Trophoblast cell (in vitro differentiated cells and primary cell): Measurements from ENCODE around the gene ATP4A.

Source experiments
- DNase-seq, 2 donors: peaks; one replicate each; pipeline ENCODE4 v3.0.0-alpha.2; 2016
- H2AFZ ChIP-seq: 2 replicates; pipeline ENCODE4 v1.6.1; 2013; ENCODE audit warnings: low read length, moderate library complexity, mild to moderate bottlenecking; ENCODE audit not compliant: insufficient read depth, poor library complexity
- H2AK5ac ChIP-seq: 2 replicates; pipeline ENCODE4 v1.6.1; 2013; ENCODE audit warnings: mild to moderate bottlenecking, low read length
- H2BK120ac ChIP-seq: 2 replicates; pipeline ENCODE4 v1.6.1; 2013; ENCODE audit warnings: low read length, mild to moderate bottlenecking, moderate library complexity; ENCODE audit not compliant: insufficient read depth, poor library complexity
- H2BK12ac ChIP-seq: 2 replicates; pipeline ENCODE4 v1.6.1; 2013; ENCODE audit warnings: mild to moderate bottlenecking, low read length, moderate library complexity
- H2BK5ac ChIP-seq: 2 replicates; pipeline ENCODE4 v1.6.1; 2013; ENCODE audit warnings: low read length, low read depth, moderate library complexity, mild to moderate bottlenecking; ENCODE audit not compliant: poor library complexity
- H3K14ac ChIP-seq: 2 replicates; pipeline ENCODE4 v1.6.1; 2013; ENCODE audit warnings: mild to moderate bottlenecking, low read length
- H3K18ac ChIP-seq: 2 replicates; pipeline ENCODE4 v1.6.1; 2013; ENCODE audit warnings: mild to moderate bottlenecking, low read length
- H3K23ac ChIP-seq: 2 replicates; pipeline ENCODE4 v1.6.1; 2013; ENCODE audit warnings: low read length
- H3K27ac ChIP-seq: 2 replicates; pipeline ENCODE4 v1.5.1; 2013; ENCODE audit warnings: low read depth, mild to moderate bottlenecking, inconsistent platforms, low read length, moderate library complexity
- H3K27me3 ChIP-seq: 2 replicates; pipeline ENCODE4 v1.6.1; 2013; ENCODE audit warnings: inconsistent platforms, mild to moderate bottlenecking, low read length, moderate library complexity; ENCODE audit not compliant: insufficient read depth
- H3K36me3 ChIP-seq, 2 experiments: 1 replicate in 1 of 2; 2 replicates in 1 of 2; pipeline ENCODE4 v1.6.1; 2013; ENCODE audit warnings: low read length in 2 of 2, mild to moderate bottlenecking in 2 of 2, moderate library complexity in 1 of 2; ENCODE audit not compliant: insufficient read depth in 2 of 2, control insufficient read depth in 1 of 2
- H3K4ac ChIP-seq: 2 replicates; pipeline ENCODE4 v1.6.1; 2013; ENCODE audit warnings: low read depth, mild to moderate bottlenecking, low read length, moderate library complexity
- H3K4me1 ChIP-seq, 2 experiments: 1 replicate in 1 of 2; 2 replicates in 1 of 2; pipeline ENCODE4 v1.6.1; 2013; ENCODE audit warnings: low read length in 2 of 2, mild to moderate bottlenecking in 2 of 2, moderate library complexity in 1 of 2; ENCODE audit not compliant: insufficient read depth in 2 of 2, control insufficient read depth in 1 of 2
- H3K4me2 ChIP-seq: 2 replicates; pipeline ENCODE4 v1.6.1; 2013; ENCODE audit warnings: inconsistent platforms, mild to moderate bottlenecking, low read length, moderate library complexity
- H3K4me3 ChIP-seq: 2 replicates; pipeline ENCODE4 v1.5.1; 2013; ENCODE audit warnings: mild to moderate bottlenecking, low read depth, low read length, inconsistent platforms
- H3K79me1 ChIP-seq: one replicate; pipeline ENCODE4 v1.6.1; 2013; ENCODE audit warnings: low read length
- H3K79me2 ChIP-seq: 2 replicates; pipeline ENCODE4 v1.6.1; 2013; ENCODE audit warnings: low read length, mild to moderate bottlenecking; ENCODE audit not compliant: control insufficient read depth, insufficient read depth, poor library complexity
- H3K9ac ChIP-seq: 2 replicates; pipeline ENCODE4 v1.6.1; 2013; ENCODE audit warnings: mild to moderate bottlenecking, low read length
- H3K9me3 ChIP-seq: 2 replicates; pipeline ENCODE4 v1.6.1; 2013; ENCODE audit warnings: low read depth, mild to moderate bottlenecking, control low read depth, inconsistent platforms, low read length; ENCODE audit not compliant: insufficient read depth
- H4K12ac ChIP-seq: 2 replicates; pipeline ENCODE4 v1.6.1; 2013; ENCODE audit warnings: low read depth, mild to moderate bottlenecking, low read length, moderate library complexity
- H4K8ac ChIP-seq: 2 replicates; pipeline ENCODE4 v1.6.1; 2013; ENCODE audit warnings: low read depth, mild to moderate bottlenecking, low read length, moderate library complexity
- H4K91ac ChIP-seq: one replicate; pipeline ENCODE4 v1.6.1; 2013; ENCODE audit warnings: low read depth, mild to moderate bottlenecking, low read length, moderate library complexity
- WGBS: extraction: QIAGEN DNeasy Blood & Tissue Kit; methylation state at CpG from one replicate; pipeline ENCODE4 v1.1.7; 2013; ENCODE audit warnings: missing lambda C conversion rate; ENCODE audit not compliant: insufficient read length, insufficient coverage; ENCODE audit errors: extremely low coverage; 5-methylcytosine and 5-hydroxymethylcytosine counted together

ATP4A gene

DNA sequence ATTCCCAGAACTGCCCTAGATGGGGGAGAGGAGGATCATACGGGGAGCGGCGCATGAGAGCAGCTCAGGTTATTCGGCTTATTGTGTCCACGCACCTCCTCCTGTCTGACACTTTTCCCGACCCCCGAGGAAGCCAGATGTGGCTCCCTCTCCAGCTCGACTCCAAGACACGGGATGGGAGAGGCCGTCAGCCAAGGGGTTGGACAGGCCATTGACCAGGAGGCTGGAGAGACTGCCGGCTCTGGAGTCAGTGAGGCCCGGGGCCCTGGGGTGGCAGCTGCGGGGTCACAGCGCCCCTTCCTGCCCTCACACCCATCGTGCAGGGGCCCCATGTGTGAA lies 52.9 kb downstream of the ATP4A start:
- H2BK5ac ChIP-seq: no peak overlapping the region
- H3K9ac ChIP-seq: no peak overlapping the region
- H4K8ac ChIP-seq: peak overlapping the region; percentile 42
- no peak overlapping the region for H4K91ac ChIP-seq
- H3K4ac ChIP-seq: no peak overlapping the region
- no peak overlapping the region for H3K18ac ChIP-seq
- DNase-seq: no peak
- WGBS: no CpG with 5 or more reads among the region's 15 CpGs
- peaks cover 3 to 5% of the 10 kb centered on the region in 2 experiments for H3K4me1 ChIP-seq
- H4K12ac ChIP-seq: peak overlapping the region; percentile 6
- no peak overlapping the region for H3K23ac ChIP-seq
- peaks cover 2% of the 10 kb centered on the region for H3K9me3 ChIP-seq
- H3K36me3 ChIP-seq: peaks cover 7 to 8% of the 10 kb centered on the region in 2 experiments
- no peaks in the 10 kb centered on the region for H3K27me3 ChIP-seq
- H2AK5ac ChIP-seq: peak overlapping the region; percentile 35
- peaks cover 7% of the 10 kb centered on the region for H3K79me1 ChIP-seq
- no peak overlapping the region for H3K4me3 ChIP-seq
- peak overlapping the region; percentile 91 for H2AFZ ChIP-seq
- no peak overlapping the region for H2BK120ac ChIP-seq
- no peak overlapping the region for H3K27ac ChIP-seq
- H3K79me2 ChIP-seq: peaks cover 4% of the 10 kb centered on the region
- peak overlapping the region; percentile 86 for H3K4me2 ChIP-seq
- no peak overlapping the region for H3K14ac ChIP-seq
- no peak overlapping the region for H2BK12ac ChIP-seq

DNA sequence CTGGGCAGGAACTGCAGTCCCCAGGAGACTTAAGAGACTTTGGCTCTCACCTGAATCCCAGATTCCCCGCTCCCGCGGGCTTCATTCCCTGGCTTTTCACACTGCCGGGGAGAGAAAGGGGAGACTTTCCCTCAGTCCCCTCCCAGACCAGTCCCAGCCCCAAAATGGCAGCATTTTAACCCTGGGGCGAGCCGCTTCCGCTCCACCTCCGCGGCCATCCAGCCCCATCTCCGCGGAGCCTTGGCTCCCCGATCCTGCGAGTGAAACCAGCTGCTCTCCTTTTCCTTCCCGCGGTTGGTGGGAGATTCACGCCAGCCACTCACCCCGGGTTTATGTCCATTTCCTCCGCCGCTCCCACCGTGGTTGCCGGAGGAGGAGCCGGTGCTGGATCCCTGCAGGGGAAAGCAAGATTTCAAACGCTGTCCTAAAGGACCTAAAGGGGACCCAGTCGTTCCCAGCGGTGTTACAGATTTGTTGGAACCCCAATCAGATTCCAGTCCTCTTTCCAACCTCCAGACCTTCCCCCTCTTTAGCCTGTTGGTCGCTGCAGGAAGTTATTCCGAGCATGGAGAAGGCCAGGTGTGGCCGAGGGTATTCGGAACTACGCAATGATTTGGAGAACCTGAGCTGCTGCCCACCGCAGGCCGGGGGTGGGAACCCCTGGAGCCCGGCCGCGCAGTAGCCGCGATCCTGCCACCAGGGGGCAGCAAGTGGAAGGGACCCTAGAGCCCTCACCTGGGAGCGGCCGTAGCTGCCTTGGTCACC lies 53.4 kb downstream of the ATP4A start:
- H3K4me2 ChIP-seq: peak overlapping the region; percentile 86
- H3K18ac ChIP-seq: peak overlapping the region; percentile 82
- DNase-seq: peak; percentile 23 to 72
- H2AFZ ChIP-seq: peak overlapping the region; percentile 99
- H2BK12ac ChIP-seq: peak overlapping the region; percentile 50
- H2BK5ac ChIP-seq: peak overlapping the region; percentile 73
- peaks cover 3 to 5% of the 10 kb centered on the region in 2 experiments for H3K4me1 ChIP-seq
- peak overlapping the region; percentile 94 for H4K12ac ChIP-seq
- peaks cover 2% of the 10 kb centered on the region for H3K9me3 ChIP-seq
- peak overlapping the region; percentile 75 for H3K27ac ChIP-seq
- peak overlapping the region; percentile 24 for H2AK5ac ChIP-seq
- H3K27me3 ChIP-seq: no peaks in the 10 kb centered on the region
- H3K79me2 ChIP-seq: peaks cover 4% of the 10 kb centered on the region
- peak overlapping the region; percentile 10 for H2BK120ac ChIP-seq
- peaks cover 11 to 14% of the 10 kb centered on the region in 2 experiments for H3K36me3 ChIP-seq
- peak overlapping the region; percentile 65 for H4K91ac ChIP-seq
- H3K14ac ChIP-seq: peak overlapping the region; percentile 78
- H3K4ac ChIP-seq: peak overlapping the region; percentile 73
- H3K79me1 ChIP-seq: peaks cover 7% of the 10 kb centered on the region
- no CpG with 5 or more reads among the region's 39 CpGs for WGBS
- H3K23ac ChIP-seq: no peak overlapping the region
- H3K9ac ChIP-seq: peak overlapping the region; percentile 42
- peak overlapping the region; percentile 98 for H4K8ac ChIP-seq
- peak overlapping the region; percentile 74 for H3K4me3 ChIP-seq

GRCh38 chr19:35509018-35509652 lies 54.3 kb downstream of the ATP4A start:
- Histone ChIP-seq H4K8ac (no peak overlapping the region), H3K79me1 (peaks cover 7% of the 10 kb centered on the region), H3K4me2 (peak overlapping the region; percentile 86), H3K27me3 (no peaks in the 10 kb centered on the region), H3K23ac (no peak overlapping the region), H2BK12ac (no peak overlapping the region), H3K14ac (no peak overlapping the region), H3K4ac (peak overlapping the region; percentile 2), H3K9ac (no peak overlapping the region), H2BK120ac (no peak overlapping the region), H4K12ac (no peak overlapping the region), H3K79me2 (peaks cover 4% of the 10 kb centered on the region), H3K4me1 (peaks cover 3 to 5% of the 10 kb centered on the region in 2 experiments), H3K27ac (no peak overlapping the region), H3K36me3 (peaks cover 16 to 17% of the 10 kb centered on the region in 2 experiments), H2BK5ac (no peak overlapping the region), H4K91ac (no peak overlapping the region), H3K18ac (no peak overlapping the region), H3K9me3 (peaks cover 2% of the 10 kb centered on the region), H2AK5ac (no peak overlapping the region), H2AFZ (peak overlapping the region; percentile 6), H3K4me3 (no peak overlapping the region)
- peak in 1 of 2 donors; percentile 9 for DNase-seq
- WGBS: no CpG with 5 or more reads among the region's 12 CpGs

GRCh38 chr19:35508129-35508528 lies 55.3 kb downstream of the ATP4A start:
- H4K12ac ChIP-seq: no peak overlapping the region
- H3K9me3 ChIP-seq: peaks cover 2% of the 10 kb centered on the region
- H3K18ac ChIP-seq: no peak overlapping the region
- no peak overlapping the region for H3K9ac ChIP-seq
- no peak overlapping the region for H2AFZ ChIP-seq
- H3K4me3 ChIP-seq: no peak overlapping the region
- no peak overlapping the region for H3K27ac ChIP-seq
- no peak overlapping the region for H2BK120ac ChIP-seq
- H3K4me2 ChIP-seq: no peak overlapping the region
- H3K36me3 ChIP-seq: peaks cover 21% of the 10 kb centered on the region in 2 experiments
- WGBS: no CpG with 5 or more reads among the region's 3 CpGs
- H3K4me1 ChIP-seq: peaks cover 3 to 5% of the 10 kb centered on the region in 2 experiments
- H3K23ac ChIP-seq: no peak overlapping the region
- no peak for DNase-seq
- H3K4ac ChIP-seq: no peak overlapping the region
- H3K79me2 ChIP-seq: peaks cover 4% of the 10 kb centered on the region
- H2AK5ac ChIP-seq: no peak overlapping the region
- H3K27me3 ChIP-seq: no peaks in the 10 kb centered on the region
- H2BK12ac ChIP-seq: no peak overlapping the region
- H3K14ac ChIP-seq: no peak overlapping the region
- no peak overlapping the region for H4K8ac ChIP-seq
- peaks cover 7% of the 10 kb centered on the region for H3K79me1 ChIP-seq
- no peak overlapping the region for H2BK5ac ChIP-seq
- no peak overlapping the region for H4K91ac ChIP-seq
